Tibial nerve (tissue), 4 donors: ENCODE measurements around the gene COL27A1. TPM values are rescaled to one million over a fixed set of nuclear protein-coding genes. Genes with fewer than 3 reads are reported as not detected.

Source experiments
- DNase-seq, 2 donors: peaks; one replicate each; pipeline ENCODE4 v3.0.0-alpha.2; 2019; ENCODE audit warnings: low spot score in 2 of 2
- H3K27ac ChIP-seq, 4 donors: fragments of 200-600 bp; sonication (generic) in 3 of 4; one replicate each; pipeline ENCODE4 v1.5.1; 2017 to 2019; ENCODE audit warnings: mild to moderate bottlenecking in 1 of 4
- H3K27me3 ChIP-seq, 2 donors: fragments of 200-600 bp; sonication (generic) in 1 of 2; one replicate each; pipeline versions ENCODE4 v1.5.1 to v1.6.0; 2017 to 2019
- H3K36me3 ChIP-seq, 3 donors: fragments of 200-600 bp; sonication (generic); one replicate each; pipeline ENCODE4 v1.5.1; 2018 to 2019
- H3K4me1 ChIP-seq, 4 donors: fragments of 200-600 bp; sonication (generic) in 3 of 4; one replicate each; pipeline ENCODE4 v1.5.1; 2017 to 2019
- H3K4me3 ChIP-seq, 4 donors: fragments of 200-600 bp; sonication (generic) in 3 of 4; one replicate each; pipeline ENCODE4 v1.5.1; 2017 to 2019; ENCODE audit warnings: mild to moderate bottlenecking in 1 of 4, moderate library complexity in 1 of 4
- H3K9me3 ChIP-seq, 4 donors: fragments of 200-600 bp; sonication (generic) in 3 of 4; one replicate each; pipeline ENCODE4 v1.5.1; 2017 to 2019
- CTCF ChIP-seq, 5 experiments: fragments of 200-600 bp in 3 of 5; fragments of 450-650 bp in 2 of 5; sonication (generic) in 3 of 5; IDR thresholded peaks; one replicate each; pipeline ENCODE4 v1.5.1; 2016 to 2019; ENCODE audit warnings: antibody characterized with exemption in 5 of 5, mild to moderate bottlenecking in 3 of 5, moderate library complexity in 2 of 5
- EP300 ChIP-seq, 2 donors: sonication (generic); formaldehyde crosslinking; IDR thresholded peaks; one replicate each; pipeline ENCODE4 v1.6.1; 2017; ENCODE audit warnings: antibody characterized with exemption in 2 of 2, mild to moderate bottlenecking in 1 of 2
- POLR2A ChIP-seq, 2 donors: fragments of 450-650 bp; IDR thresholded peaks; one replicate each; pipeline ENCODE4 v1.6.1; 2017; ENCODE audit warnings: antibody characterized with exemption in 2 of 2, mild to moderate bottlenecking in 2 of 2, moderate library complexity in 2 of 2
- WGBS, 2 donors: methylation state at CpG; one replicate each; pipeline ENCODE4 v1.1.5; 2018; 5-methylcytosine and 5-hydroxymethylcytosine counted together
- total RNA-seq, 4 donors: library from RNA; depleted of rRNA; stranded (reverse); fragments of >200 nt; gene quantifications; one replicate each; pipeline ENCODE4 v1.1.0, GENCODE V29; 2016

Gene COL27A1
- total RNA-seq, 4 donors from 2014 or later: 14.9 to 55.8 (median 27.7) TPM

GRCh38 chr9:114285166-114285867 lies 130.0 kb downstream of the COL27A1 start:
- Histone ChIP-seq H3K27me3 (no peaks in the 10 kb centered on the region), H3K4me3 (no peak overlapping the region), H3K4me1 (peaks cover 0 to 17% (median 0%) of the 10 kb centered on the region in 4 donors), H3K36me3 (peaks cover 0 to 27% (median 0%) of the 10 kb centered on the region in 3 donors), H3K9me3 (no peaks in the 10 kb centered on the region), H3K27ac (peak overlapping the region in 1 of 4 donors; percentile 51)
- WGBS, 2 donors: 45 to 49% methylated on average over 18 to 20 of the region's 20 CpGs
- no peak for TF ChIP-seq POLR2A (IDR thresholded peaks at IDR 0.05)
- no peak for TF ChIP-seq CTCF (IDR thresholded peaks at IDR 0.05)
- no peak for TF ChIP-seq EP300 (IDR thresholded peaks at IDR 0.05)
- DNase-seq: peak in 1 of 2 donors; percentile 1

GRCh38 chr9:114286146-114286679 lies 130.9 kb downstream of the COL27A1 start:
- peaks cover 0 to 12% (median 0%) of the 10 kb centered on the region in 4 donors for H3K4me1 ChIP-seq
- no peak for TF ChIP-seq CTCF (IDR thresholded peaks at IDR 0.05)
- TF ChIP-seq POLR2A (IDR thresholded peaks at IDR 0.05): no peak
- no peak for TF ChIP-seq EP300 (IDR thresholded peaks at IDR 0.05)
- H3K4me3 ChIP-seq: no peak overlapping the region
- H3K27ac ChIP-seq: peak overlapping the region in 1 of 4 donors; percentile 51
- H3K36me3 ChIP-seq: peaks cover 0 to 31% (median 0%) of the 10 kb centered on the region in 3 donors
- no peak for DNase-seq
- no peaks in the 10 kb centered on the region for H3K9me3 ChIP-seq
- no peaks in the 10 kb centered on the region for H3K27me3 ChIP-seq
- 82 to 84% methylated on average over 10 of the region's 10 CpGs for WGBS, 2 donors

- Histone ChIP-seq H3K27me3 (no peaks in the 10 kb centered on the region), H3K9me3 (no peaks in the 10 kb centered on the region), H3K4me1 (peaks cover 0 to 5% (median 0%) of the 10 kb centered on the region in 4 donors), H3K27ac (peak overlapping the region in 1 of 4 donors; percentile 39), H3K4me3 (no peak overlapping the region), H3K36me3 (peaks cover 0 to 37% (median 0%) of the 10 kb centered on the region in 3 donors)
- no peak for TF ChIP-seq CTCF (IDR thresholded peaks at IDR 0.05)
- no peak for TF ChIP-seq EP300 (IDR thresholded peaks at IDR 0.05)
- TF ChIP-seq POLR2A (IDR thresholded peaks at IDR 0.05): no peak
- 81 to 85% methylated on average over 16 of the region's 16 CpGs for WGBS, 2 donors
- peak in 1 of 2 donors; percentile 5 for DNase-seq
Measured at GRCh38 chr9:114287001-114287762, 131.8 kb downstream of the COL27A1 start.

- TF ChIP-seq CTCF (IDR thresholded peaks at IDR 0.05) (no peak), EP300 (IDR thresholded peaks at IDR 0.05) (no peak), POLR2A (IDR thresholded peaks at IDR 0.05) (no peak)
- Histone ChIP-seq H3K4me1 (peaks cover 0 to 5% (median 0%) of the 10 kb centered on the region in 4 donors), H3K4me3 (no peak overlapping the region), H3K27me3 (no peaks in the 10 kb centered on the region), H3K27ac (peak overlapping the region in 1 of 4 donors; percentile 39), H3K36me3 (peaks cover 0 to 43% (median 0%) of the 10 kb centered on the region in 3 donors), H3K9me3 (no peaks in the 10 kb centered on the region)
- peak in 1 of 2 donors; percentile 5 for DNase-seq
- WGBS, 2 donors: 78 to 84% methylated on average over 14 to 15 of the region's 15 CpGs
Measured at GRCh38 chr9:114287763-114288192, 132.4 kb downstream of the COL27A1 start.
